GM21825 (cell line): ENCODE results near the gene GSX2.
"Not testable (repeated sequence)": the region's sequence is repeated elsewhere in the genome, so short reads cannot be mapped to it uniquely, and the experiment has no call there.

Experiments
- ATAC-seq: cut with Tn5 transposase; IDR thresholded peaks from one replicate; pipeline ENCODE4 v1.9.1; 2021; ENCODE audit warnings: mild to moderate bottlenecking, moderate library complexity; ENCODE audit not compliant: unreplicated experiment

The GSX2 gene

DNA sequence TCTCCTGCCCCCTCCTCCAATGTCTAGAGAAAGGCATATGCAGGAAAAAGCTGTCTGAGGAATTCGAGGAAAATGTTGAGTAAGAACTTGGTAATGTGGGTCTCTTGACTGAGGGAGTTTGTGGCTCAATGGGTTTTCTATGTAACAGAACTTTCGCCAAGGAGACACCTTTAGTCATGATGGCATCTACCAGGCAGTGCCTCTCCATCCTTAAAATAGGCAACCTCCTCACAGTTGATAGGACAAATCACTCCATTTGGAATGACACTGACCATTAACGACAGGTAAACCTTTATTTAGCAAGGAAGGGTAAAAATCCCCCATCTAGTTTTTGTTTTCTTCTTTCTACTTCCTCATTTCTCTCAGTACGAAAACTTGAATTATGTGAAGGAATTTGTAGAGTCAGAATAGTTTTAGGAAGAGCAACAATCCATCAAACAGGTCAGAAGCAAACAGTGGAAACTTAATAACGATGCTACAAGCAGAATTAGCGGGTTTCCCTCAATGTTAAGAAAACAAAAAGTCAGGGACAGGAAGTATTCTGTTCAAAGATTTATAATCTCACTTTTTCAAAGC, 2.7 kb downstream of the GSX2 start:
- ATAC-seq, result no peak

DNA sequence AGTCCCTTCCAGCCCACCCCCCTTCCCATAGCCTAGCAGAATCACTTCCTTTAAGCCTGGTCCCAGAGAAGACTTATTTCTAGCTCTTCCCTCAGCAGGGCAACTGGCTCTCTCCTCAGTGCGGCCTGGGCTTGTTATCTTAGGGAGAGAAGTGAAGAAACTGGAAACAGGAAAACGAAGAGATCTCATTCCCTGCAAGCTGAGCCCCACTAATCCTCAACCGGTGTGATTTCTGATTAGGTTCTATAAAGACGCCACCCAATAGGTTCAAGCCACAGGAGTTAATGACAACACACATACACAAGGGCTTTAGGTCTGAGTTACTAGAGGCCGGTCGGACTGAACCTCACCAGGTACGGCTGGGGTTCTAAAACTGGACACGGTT, 3.2 kb downstream of the GSX2 start:
- no peak for ATAC-seq

DNA sequence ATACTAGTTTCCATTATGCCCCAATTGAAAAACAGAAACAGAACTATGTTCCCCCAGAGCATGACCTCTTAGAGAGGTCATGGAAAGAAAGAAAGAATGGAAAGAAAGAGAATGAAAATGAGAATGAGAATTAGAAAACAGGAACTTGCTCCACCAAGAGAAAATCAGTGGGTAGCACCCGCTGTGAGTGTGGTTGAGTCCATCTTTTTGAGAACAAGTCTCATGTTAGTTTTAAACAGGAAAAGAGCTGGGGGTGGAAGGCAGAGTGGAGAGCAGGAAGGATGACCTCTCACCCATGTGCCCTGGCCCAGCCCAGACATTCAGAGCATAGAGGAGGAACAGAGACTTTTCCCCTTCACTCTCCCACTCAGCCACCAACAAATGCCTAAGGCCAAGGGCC, 4.9 kb downstream of the GSX2 start:
- no peak for ATAC-seq

DNA sequence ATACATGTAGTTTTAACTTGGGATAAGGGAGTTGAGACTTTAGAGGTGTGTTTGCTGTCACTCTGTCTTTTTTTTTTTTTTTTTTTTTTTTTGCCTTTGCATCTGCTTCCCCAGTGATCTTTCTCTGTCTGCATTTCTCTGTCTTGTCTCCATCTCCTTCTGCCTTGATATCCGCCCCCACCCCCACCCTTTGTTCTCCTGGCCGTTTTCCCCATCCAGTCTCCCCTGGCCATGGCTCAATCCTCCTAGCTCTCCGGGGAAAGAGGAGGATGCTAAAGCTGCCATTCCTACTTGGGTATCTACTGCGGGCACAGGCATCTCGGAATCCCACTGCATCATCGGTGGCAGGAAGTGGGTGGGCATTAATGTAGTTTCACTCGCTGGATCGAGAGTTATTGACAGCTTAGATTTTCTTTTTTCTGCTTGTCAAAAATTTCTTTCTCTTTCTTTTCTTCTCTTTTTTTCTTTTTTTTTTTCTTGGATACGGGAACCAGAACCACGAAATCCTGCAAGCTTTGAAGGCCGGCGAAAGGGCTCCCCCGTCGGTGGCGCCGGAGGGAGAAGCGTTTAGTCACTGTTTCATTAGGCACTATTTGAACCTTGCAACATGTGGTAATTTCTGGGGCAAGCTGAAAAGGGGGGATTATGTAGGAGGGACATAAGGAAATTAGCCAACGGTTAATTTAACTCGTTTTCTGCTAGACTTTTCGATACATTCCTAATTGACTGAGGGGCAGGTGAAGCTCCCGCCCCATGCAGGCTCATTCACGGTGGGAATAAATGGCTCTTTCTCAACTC, 8.2 kb downstream of the GSX2 start:
- no peak for ATAC-seq

DNA sequence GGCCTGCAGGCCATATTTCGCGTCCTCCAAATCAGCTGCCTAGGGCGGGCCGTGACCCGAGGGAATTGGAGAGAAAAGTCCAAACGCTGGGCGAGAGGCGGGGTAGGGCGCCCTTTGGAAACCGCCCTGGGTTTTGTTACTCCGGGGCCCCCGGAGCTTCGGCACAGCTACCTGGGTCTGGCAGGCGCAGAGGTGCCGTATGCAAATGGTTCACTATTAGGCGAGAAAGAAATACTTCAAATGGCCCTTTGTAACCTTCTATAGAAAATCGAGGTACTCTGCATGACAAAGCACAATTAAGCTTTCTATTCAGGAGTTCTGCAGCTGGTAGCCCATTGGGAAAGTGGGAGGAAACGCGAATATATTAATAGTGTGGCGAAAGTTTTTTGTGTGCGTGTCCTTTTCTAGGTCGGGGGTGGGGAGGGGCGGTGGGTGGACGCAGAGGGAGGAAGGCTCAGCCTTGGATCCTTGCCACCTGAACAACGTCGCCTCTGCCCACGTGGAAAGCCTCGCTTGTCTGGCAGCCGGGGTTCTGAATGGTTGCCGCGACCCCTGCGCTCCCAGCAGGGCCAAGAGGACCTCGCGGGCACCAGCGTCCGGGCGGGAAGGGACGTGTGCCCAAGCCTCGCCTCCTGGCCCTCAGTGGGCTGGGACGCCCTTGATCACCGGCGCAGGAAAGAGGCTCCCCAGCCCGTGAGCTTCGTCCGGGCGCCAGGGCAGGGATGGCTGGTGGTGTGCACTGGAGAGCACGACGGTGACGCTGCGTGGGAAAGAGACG, 9.5 kb downstream of the GSX2 start:
- no peak for ATAC-seq

DNA sequence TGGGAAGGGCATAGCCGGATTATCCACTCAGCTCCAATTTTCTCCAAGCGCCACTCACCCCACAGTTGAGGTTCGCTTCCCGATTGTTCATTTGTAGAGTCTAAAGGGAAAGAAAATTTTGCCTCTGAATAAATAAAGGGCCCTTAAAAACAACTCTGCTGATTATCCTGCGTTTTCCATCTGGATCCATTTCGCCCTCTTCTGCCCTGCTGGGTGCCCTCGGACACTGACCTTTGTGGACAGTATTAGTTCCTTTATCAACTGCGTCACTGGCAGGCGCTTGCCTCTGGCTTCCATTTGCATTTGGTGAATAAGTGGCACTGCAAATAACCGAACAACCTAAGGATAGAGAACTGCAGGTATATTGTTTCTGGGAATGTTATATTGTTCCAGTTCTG, 10.1 kb downstream of the GSX2 start:
- ATAC-seq, result no peak

DNA sequence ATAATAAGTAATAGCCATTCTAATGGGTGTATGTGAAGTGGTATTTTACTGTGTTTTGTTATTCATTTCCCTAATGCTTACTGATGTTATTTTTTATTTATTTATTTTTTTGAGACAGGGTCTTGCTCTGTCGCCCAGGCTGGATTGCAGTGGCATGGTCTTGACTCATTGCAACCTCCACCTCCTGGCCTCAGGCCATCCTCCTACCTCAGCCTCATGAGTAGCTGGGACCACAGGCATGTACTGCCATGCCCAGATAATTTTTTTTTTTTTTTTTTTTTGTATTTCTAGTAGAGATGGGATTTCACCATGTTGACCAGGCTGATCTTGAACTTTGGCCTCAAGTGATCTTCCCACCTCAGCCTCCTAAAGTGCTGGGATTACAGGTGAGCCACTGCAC, 13.2 kb downstream of the GSX2 start:
- ATAC-seq, result not testable (repeated sequence)

DNA sequence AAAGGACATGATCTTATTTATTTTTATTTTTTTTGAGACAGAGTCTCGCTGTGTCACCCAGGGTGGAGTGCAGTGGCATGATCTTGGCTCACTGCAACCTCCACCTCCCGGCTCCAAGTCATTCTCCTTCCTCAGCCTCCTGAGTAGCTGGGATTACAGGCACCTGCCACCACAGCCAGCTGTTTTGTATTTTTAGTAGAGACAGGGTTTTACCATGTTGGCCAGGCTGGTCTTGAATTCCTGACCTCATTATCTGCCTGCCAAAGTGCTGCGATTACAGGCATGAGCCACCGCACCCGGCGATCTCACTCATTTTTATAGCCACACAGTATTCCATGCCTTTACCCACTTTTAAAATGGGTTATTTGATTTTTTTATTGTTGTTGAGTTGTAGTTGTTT, 16.3 kb downstream of the GSX2 start:
- ATAC-seq, result not testable (repeated sequence)

DNA sequence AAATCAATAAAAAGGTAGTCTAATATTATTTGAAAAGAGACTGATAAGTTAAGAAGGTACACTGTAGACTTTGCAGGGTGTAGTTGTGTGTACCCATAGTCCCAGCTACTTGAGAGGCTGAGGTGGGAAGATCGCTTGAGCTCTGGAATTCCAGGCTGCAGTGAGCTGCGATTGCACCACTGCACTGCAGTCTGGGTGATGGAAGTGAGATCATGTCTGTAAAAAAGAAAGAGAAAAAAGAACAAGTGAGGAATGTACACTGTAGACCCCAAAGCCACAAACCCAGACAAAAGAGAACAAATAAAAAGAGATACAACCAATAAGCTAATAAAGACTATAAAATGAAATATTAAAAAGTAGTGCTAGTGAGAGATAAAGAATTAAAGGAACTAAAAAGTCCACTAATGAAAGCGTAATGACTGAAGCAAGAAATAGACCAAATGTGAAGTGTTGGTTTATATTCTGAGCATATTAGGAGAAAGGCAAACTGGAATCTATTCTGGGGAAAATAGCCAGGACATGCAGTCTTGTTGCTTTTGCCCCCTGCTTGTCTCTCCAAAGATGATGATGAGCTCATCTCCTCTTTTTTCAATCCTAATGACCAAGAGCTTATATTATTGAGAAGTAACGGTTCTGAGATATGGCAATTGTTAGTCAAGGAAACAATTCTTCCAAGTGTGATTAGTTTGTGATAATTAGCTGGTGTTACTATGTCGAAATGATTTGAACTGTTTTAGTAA, 19.1 kb downstream of the GSX2 start:
- ATAC-seq, result no peak

DNA sequence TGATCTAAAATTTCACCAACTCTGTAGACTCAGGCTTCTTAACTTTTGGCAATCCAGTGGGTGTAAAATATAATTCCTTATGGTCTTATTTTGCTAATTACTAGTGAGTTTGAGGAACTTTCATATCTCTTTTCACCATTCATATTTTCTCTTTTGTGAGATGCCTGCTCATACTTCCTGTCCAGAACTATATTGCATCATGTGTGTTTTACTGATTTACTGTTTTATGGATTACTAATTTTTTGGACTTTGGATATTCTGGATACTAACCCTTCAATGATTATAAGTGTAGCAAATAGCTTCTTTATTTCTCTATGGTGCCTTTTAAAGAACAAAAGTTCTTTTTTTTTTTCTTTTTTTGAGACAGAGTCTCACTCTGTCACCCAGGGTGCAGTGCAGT, 20.6 kb downstream of the GSX2 start:
- ATAC-seq, result no peak

DNA sequence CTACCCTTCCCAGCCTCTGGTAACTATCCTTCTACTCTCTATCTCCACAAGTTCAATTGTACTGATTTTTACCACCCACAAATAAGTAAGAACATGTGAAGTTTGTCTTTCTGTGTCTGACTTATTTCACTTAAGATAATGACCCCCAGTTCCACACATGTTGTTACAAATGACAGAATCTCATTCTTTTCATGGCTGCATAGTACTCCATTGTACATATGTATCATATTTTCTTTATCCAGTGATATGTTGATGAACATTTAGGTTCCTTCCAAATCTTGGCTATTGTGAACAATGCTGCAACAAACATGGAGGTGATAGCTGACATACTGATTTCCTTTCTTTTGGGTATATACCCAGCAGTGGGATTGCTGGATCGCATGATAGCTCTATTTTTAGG, 27.7 kb downstream of the GSX2 start:
- no peak for ATAC-seq

DNA sequence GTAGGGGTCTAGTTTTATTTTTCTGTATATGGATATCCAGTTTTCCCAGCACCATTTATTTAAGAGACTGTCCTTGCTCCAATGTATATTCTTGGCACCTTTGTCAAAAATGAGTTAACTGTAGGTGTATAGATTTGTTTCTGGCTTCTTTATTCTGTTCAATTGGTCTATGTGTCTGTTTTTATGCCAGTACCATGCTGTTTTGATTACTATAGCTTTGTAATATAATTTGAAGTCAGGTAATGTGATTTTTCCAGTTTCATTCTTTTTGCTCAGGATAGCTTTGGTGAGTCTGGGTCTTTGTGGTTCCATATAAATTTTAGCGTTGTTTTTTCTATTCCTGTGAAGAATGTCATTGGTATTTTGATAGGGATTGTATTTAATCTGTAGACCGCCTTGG, 28.7 kb downstream of the GSX2 start:
- not testable (repeated sequence) for ATAC-seq

DNA sequence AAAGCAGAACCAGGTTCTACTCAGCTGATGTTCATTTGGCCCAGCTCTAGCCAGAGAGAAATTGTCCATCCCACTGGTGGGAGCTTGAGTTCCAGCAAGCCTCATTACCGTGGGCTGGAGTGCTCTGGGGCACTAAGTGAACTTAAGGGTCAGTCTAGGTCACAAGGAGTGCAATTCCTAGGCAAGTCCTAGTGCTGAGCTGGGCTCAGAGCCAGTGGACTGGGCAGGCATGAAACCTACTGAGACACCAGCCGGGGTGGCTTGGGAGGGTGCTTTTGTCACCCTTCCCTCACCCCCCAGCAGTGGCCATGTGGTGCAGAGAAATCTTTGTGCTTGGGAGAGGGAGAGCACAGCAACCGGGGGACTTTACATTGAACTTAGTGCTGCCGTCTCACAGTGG, 39.4 kb downstream of the GSX2 start:
- no peak for ATAC-seq

DNA sequence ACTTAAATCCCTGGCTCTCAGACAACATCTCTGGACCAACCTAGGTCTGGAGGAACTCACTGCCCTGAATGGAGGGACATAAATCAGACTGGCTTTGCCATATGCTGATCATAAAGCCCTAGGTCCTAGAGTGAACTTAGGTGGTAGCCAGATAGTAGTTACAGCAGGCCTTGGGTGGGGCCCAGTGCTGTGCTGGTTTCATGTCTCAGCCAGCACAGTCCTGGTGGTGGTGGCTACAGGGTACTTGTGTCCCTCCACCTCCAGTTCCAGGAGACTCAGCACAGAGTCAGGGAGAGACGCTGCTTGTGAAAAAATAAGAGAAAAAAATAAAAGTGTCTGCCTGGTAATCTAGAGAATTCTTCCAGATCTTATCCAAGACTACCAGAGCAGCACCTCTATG, 40.3 kb downstream of the GSX2 start:
- no peak for ATAC-seq

DNA sequence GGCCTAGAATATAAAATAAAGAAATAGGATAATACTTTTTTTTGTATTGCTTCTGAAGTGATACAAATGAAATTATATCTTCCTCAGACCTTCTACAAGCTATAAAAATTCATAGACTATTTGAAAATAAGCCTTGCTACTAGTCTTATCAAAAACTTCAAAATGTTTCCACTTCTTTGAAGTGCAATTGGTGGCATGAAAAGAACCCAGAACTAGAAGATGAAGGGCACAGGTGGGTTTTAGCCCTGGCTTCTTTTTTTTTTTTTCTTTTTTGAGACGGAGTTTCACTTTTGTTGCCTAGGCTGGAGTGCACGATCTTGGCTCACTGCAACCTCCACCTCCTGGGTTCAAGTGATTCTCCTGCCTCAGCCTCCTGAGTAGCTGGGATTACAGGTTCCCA, 44.2 kb downstream of the GSX2 start:
- ATAC-seq, result no peak

DNA sequence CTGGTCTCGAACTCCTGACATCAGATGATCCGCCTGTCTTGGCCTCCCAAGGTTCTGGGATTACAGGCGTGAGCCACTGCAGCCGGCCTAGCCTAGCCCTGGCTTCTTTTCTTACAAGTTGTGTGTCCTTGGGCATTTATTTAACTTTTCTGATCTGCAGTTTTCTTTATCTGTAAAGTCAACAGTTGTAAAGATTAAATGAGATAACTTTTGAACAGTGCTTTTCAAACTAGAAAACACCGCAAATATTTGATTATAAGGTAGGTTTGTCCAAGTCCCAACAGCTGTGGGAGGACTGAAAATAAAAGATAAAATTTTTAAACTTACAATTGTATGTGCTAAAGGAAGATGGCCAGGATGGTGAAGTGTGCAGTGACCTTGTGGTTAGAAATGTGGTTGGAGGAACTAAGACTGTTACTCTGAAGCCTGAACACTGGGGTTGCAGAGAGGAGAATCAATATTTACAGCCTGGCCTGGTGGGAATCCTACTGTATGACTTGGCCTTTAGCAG, 44.8 kb downstream of the GSX2 start:
- no peak for ATAC-seq

DNA sequence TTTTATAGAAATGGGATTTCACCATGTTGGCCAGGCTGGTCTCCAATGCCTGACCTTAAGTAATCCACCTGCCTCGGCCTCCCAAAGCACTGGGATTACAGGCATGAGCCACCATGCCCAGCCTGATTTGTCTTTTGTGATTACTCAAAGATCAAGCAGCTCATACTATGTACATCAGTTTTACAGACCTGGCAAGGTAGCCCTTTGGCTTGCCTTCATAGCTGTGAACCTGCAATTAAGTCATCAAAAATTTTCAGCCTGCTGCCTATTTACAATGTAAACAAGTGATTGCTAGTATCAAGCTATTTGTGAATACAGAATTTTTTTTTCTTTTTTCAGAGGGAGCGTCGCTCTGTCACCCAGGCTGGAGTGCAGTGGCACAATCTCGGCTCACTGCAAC, 46.2 kb downstream of the GSX2 start:
- no peak for ATAC-seq

DNA sequence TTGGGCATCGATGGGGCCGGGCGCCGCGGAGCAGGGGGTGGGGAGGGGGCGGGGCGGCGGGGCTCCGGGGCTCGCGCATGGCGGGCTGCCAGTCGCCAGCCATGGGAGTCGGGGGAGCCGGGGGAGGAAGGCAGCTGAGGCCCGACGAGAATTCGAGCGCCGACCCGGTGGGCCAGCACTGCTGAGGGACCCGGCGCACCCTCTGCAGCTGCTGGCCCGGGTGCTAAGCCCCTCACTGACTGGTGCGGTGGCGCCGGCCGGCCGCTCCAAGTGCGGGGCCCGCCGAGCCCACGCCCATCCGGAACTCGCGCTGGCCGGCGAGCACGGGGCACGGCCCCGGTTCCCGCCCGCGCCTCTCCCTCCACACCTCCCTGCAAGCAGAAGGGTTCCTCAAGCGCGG, 49.4 kb downstream of the GSX2 start:
- no peak for ATAC-seq
